Endothelial cell of umbilical vein (primary cell): ENCODE data around the gene FOCAD.

Experiments
- EZH2 ChIP-seq: IDR thresholded peaks from 2 replicates; pipeline ENCODE4 v1.6.1; 2012; ENCODE audit warnings: borderline replicate concordance, low read depth, mild to moderate bottlenecking, moderate library complexity, low read length, inconsistent platforms; ENCODE audit not compliant: severe bottlenecking
- FOS ChIP-seq: IDR thresholded peaks from 2 replicates; pipeline ENCODE4 v1.6.1; 2011; ENCODE audit warnings: mild to moderate bottlenecking, low read length, moderate library complexity, borderline replicate concordance; ENCODE audit not compliant: insufficient read depth
- POLR2AphosphoS5 ChIP-seq: IDR thresholded peaks from 2 replicates; pipeline ENCODE4 v1.6.1; 2012; ENCODE audit warnings: low read depth, mild to moderate bottlenecking, control low read depth, low read length, moderate library complexity; ENCODE audit not compliant: insufficient read depth
- TF ChIP-seq, protein P1 (sequence below), 2 donors: IDR thresholded peaks; 1 replicate in 1 of 2; 2 replicates in 1 of 2; pipeline ENCODE4 v1.5.1; 2011; ENCODE audit warnings: low read length in 2 of 2, mild to moderate bottlenecking in 2 of 2, moderate library complexity in 2 of 2, control low read depth in 1 of 2, inconsistent platforms in 1 of 2, low read depth in 1 of 2; ENCODE audit not compliant: insufficient read depth in 1 of 2; ENCODE audit errors: extremely low read depth in 1 of 2

- TF ChIP-seq, protein P1, sequence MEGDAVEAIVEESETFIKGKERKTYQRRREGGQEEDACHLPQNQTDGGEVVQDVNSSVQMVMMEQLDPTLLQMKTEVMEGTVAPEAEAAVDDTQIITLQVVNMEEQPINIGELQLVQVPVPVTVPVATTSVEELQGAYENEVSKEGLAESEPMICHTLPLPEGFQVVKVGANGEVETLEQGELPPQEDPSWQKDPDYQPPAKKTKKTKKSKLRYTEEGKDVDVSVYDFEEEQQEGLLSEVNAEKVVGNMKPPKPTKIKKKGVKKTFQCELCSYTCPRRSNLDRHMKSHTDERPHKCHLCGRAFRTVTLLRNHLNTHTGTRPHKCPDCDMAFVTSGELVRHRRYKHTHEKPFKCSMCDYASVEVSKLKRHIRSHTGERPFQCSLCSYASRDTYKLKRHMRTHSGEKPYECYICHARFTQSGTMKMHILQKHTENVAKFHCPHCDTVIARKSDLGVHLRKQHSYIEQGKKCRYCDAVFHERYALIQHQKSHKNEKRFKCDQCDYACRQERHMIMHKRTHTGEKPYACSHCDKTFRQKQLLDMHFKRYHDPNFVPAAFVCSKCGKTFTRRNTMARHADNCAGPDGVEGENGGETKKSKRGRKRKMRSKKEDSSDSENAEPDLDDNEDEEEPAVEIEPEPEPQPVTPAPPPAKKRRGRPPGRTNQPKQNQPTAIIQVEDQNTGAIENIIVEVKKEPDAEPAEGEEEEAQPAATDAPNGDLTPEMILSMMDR (IDR thresholded peaks at IDR 0.05; ENCODE audit: extremely low read depth in 1 of 2, insufficient read depth in 1 of 2, low read depth in 1 of 2, low read length in 2 of 2) = no peak
- TF ChIP-seq EZH2 = no peak
- TF ChIP-seq POLR2AphosphoS5 = no peak
- TF ChIP-seq FOS = no peak
Observed at GRCh38 chr9:20740929-20741582, 57.0 kb downstream of the FOCAD start.
